HepG2 (cell line): ENCODE results near the gene NEU1. TPM values are rescaled to one million over a fixed set of nuclear protein-coding genes. Genes with fewer than 3 reads are reported as not detected.

Experiments used
- ETV5 ChIP-seq: IDR thresholded peaks from 2 replicates; pipeline ENCODE4 v1.6.1; 2018; ENCODE audit warnings: missing biosample characterization, missing genetic modification reagents, inconsistent platforms, borderline replicate concordance
- FOXK1 ChIP-seq: sonication (generic); formaldehyde crosslinking; IDR thresholded peaks from 2 replicates; pipeline ENCODE4 v1.4.0; 2020; ENCODE audit warnings: low read depth, missing genetic modification reagents, borderline replicate concordance
- HDAC1 ChIP-seq: sonication (generic); formaldehyde crosslinking; IDR thresholded peaks from 2 replicates; pipeline ENCODE4 v1.5.1; 2020; ENCODE audit warnings: mild to moderate bottlenecking, missing genetic modification reagents
- HMG20A ChIP-seq: IDR thresholded peaks from 2 replicates; pipeline ENCODE4 v1.6.1; 2016; ENCODE audit warnings: borderline replicate concordance
- HMG20B ChIP-seq: conservative IDR thresholded peaks from 2 replicates; pipeline ENCODE4 v1.6.1; 2016; ENCODE audit warnings: missing genetic modification reagents, missing compliant biosample characterization
- KLF15 ChIP-seq: sonication (generic); formaldehyde crosslinking; IDR thresholded peaks from 2 replicates; pipeline ENCODE4 v1.8.1; 2023; ENCODE audit warnings: borderline replicate concordance, mild to moderate bottlenecking, inconsistent platforms, missing genetic modification reagents, mixed read lengths
- MXI1 ChIP-seq: IDR thresholded peaks from 3 replicates; pipeline ENCODE4 v1.6.1; 2012; ENCODE audit warnings: low read depth, low read length, inconsistent platforms, borderline replicate concordance
- ONECUT2 ChIP-seq: sonication (generic); formaldehyde crosslinking; IDR thresholded peaks from 2 replicates; pipeline ENCODE4 v1.4.0; 2020; ENCODE audit warnings: missing genetic modification reagents
- POLR2G ChIP-seq: fragments of 200-400 bp; formaldehyde crosslinking; IDR thresholded peaks from 2 replicates; pipeline ENCODE4 v1.6.1; 2018; ENCODE audit warnings: mild to moderate bottlenecking, low read depth, low read length, moderate library complexity
- PRDM4 ChIP-seq: sonication (generic); formaldehyde crosslinking; IDR thresholded peaks from 2 replicates; pipeline ENCODE4 v1.9.0; 2021; ENCODE audit warnings: missing genetic modification reagents, borderline replicate concordance
- RCOR2 ChIP-seq: IDR thresholded peaks from 2 replicates; pipeline ENCODE4 v1.6.1; 2016; ENCODE audit warnings: missing biosample characterization, missing genetic modification reagents
- SALL2 ChIP-seq: sonication (generic); formaldehyde crosslinking; IDR thresholded peaks from 2 replicates; pipeline ENCODE4 v1.8.1; 2023; ENCODE audit warnings: mild to moderate bottlenecking, missing genetic modification reagents, inconsistent platforms
- SAP130 ChIP-seq: IDR thresholded peaks from 2 replicates; pipeline ENCODE4 v1.6.1; 2016; ENCODE audit warnings: low read depth
- SP4 ChIP-seq: sonication (generic); formaldehyde crosslinking; IDR thresholded peaks from 2 replicates; pipeline ENCODE4 v1.8.1; 2023; ENCODE audit warnings: mild to moderate bottlenecking, missing genetic modification reagents
- SRF ChIP-seq: IDR thresholded peaks from 2 replicates; pipeline ENCODE4 v1.6.1; 2011; ENCODE audit warnings: mild to moderate bottlenecking, low read depth, low read length, moderate library complexity
- TBX3 ChIP-seq: fragments of 450-650 bp; IDR thresholded peaks from 2 replicates; pipeline ENCODE4 v1.6.1; 2017; ENCODE audit warnings: antibody characterized with exemption, mild to moderate bottlenecking, inconsistent platforms, borderline replicate concordance
- TEAD3 ChIP-seq: optimal IDR thresholded peaks from 2 replicates; pipeline ENCODE3; 2016; ENCODE audit warnings: borderline replicate concordance
- TGIF2 ChIP-seq: IDR thresholded peaks from 2 replicates; pipeline ENCODE4 v1.6.1; 2016; ENCODE audit warnings: control low read depth, missing compliant biosample characterization
- YEATS4 ChIP-seq: sonication (generic); formaldehyde crosslinking; IDR thresholded peaks from 2 replicates; pipeline ENCODE4 v1.4.0; 2020; ENCODE audit warnings: missing genetic modification reagents, borderline replicate concordance
- ZBTB3 ChIP-seq: sonication (generic); formaldehyde crosslinking; IDR thresholded peaks from 2 replicates; pipeline ENCODE4 v1.4.0; 2020; ENCODE audit warnings: low read depth, mild to moderate bottlenecking, moderate library complexity, missing genetic modification reagents, borderline replicate concordance
- ZBTB4 ChIP-seq: sonication (generic); formaldehyde crosslinking; IDR thresholded peaks from 2 replicates; pipeline ENCODE4 v1.4.0; 2020; ENCODE audit warnings: missing genetic modification reagents, mild to moderate bottlenecking, borderline replicate concordance
- ZNF441 ChIP-seq: sonication (generic); formaldehyde crosslinking; IDR thresholded peaks from 2 replicates; pipeline ENCODE4 v1.7.0; 2021; ENCODE audit warnings: missing genetic modification reagents, borderline replicate concordance
- polyA plus RNA-seq, 8 experiments: library from polyadenylated mRNA; depleted of rRNA in 3 of 8; stranded (reverse) in 7 of 8; unstranded in 1 of 8; fragments of >200 nt; fragmentation: Illumina TruSeq in 4 of 8; extraction: Trizol in 4 of 8; gene quantifications; 2 replicates each; pipeline versions ENCODE4 v1.2.1 to v1.2.3, GENCODE V29; 2011 to 2016; ENCODE audit warnings: low read depth in 4 of 8, missing spikeins in 1 of 8, mixed read lengths in 1 of 8; ENCODE audit not compliant: insufficient read depth in 1 of 8
- total RNA-seq, 5 experiments: library from RNA; depleted of rRNA; stranded (reverse); fragments of >200 nt; fragmentation: Illumina TruSeq; extraction: Trizol; gene quantifications; 2 replicates each; pipeline ENCODE4 v1.2.3, GENCODE V29; 2016; ENCODE audit warnings: low read depth in 1 of 5
- TF ChIP-seq, protein P1 (sequence below): IDR thresholded peaks from 2 replicates; pipeline ENCODE4 v1.6.1; 2016; ENCODE audit warnings: missing compliant biosample characterization, missing genetic modification reagents, borderline replicate concordance
- TF ChIP-seq, protein P2 (sequence below): IDR thresholded peaks from 2 replicates; pipeline ENCODE4 v1.6.1; 2016; ENCODE audit warnings: mild to moderate bottlenecking

The NEU1 gene
- total and polyA plus RNA-seq, 2 of the 13 experiments (the other 11 are each of a cell fraction or from before 2014, with no cell fraction given): 215 to 297 TPM

- TF ChIP-seq, protein P1, sequence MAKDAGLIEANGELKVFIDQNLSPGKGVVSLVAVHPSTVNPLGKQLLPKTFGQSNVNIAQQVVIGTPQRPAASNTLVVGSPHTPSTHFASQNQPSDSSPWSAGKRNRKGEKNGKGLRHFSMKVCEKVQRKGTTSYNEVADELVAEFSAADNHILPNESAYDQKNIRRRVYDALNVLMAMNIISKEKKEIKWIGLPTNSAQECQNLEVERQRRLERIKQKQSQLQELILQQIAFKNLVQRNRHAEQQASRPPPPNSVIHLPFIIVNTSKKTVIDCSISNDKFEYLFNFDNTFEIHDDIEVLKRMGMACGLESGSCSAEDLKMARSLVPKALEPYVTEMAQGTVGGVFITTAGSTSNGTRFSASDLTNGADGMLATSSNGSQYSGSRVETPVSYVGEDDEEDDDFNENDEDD (CRISPR knock-in tag): peak; percentile 18; the same call in 1 of the 2 replicates
- no peak for TF ChIP-seq HMG20A
- peak; percentile 64 for TF ChIP-seq SAP130 (CRISPR knock-in tag)
- TF ChIP-seq ZBTB4: no peak
- no peak for TF ChIP-seq SALL2 (CRISPR knock-in tag)
- TF ChIP-seq TEAD3 (CRISPR knock-in tag): peak; percentile 74
- no peak for TF ChIP-seq HMG20B (CRISPR knock-in tag)
- peak; percentile 43; the same call in 1 of the 2 replicates for TF ChIP-seq HDAC1 (CRISPR knock-in tag)
- 0 out of 2 replicates have a peak, but pooled peaks have one; percentile 11 for TF ChIP-seq SP4 (CRISPR knock-in tag)
- TF ChIP-seq RCOR2 (CRISPR knock-in tag): no peak
- TF ChIP-seq KLF15 (CRISPR knock-in tag): 0 out of 2 replicates have a peak, but pooled peaks have one; percentile 22
- TF ChIP-seq, protein P2, sequence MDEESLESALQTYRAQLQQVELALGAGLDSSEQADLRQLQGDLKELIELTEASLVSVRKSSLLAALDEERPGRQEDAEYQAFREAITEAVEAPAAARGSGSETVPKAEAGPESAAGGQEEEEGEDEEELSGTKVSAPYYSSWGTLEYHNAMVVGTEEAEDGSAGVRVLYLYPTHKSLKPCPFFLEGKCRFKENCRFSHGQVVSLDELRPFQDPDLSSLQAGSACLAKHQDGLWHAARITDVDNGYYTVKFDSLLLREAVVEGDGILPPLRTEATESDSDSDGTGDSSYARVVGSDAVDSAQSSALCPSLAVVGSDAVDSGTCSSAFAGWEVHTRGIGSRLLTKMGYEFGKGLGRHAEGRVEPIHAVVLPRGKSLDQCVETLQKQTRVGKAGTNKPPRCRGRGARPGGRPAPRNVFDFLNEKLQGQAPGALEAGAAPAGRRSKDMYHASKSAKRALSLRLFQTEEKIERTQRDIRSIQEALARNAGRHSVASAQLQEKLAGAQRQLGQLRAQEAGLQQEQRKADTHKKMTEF (CRISPR knock-in tag): 0 out of 2 replicates have a peak, but pooled peaks have one; percentile 8
- peak; percentile 10; the same call in 1 of the 2 replicates for TF ChIP-seq ETV5
- no peak; the same call in 2 of the 3 replicates for TF ChIP-seq MXI1
- no peak for TF ChIP-seq ZBTB3 (CRISPR knock-in tag)
- no peak for TF ChIP-seq PRDM4 (CRISPR knock-in tag)
- TF ChIP-seq POLR2G: 0 out of 2 replicates have a peak, but pooled peaks have one; percentile 3
- no peak for TF ChIP-seq FOXK1
- TF ChIP-seq SRF: peak; percentile 56; the same call in 1 of the 2 replicates
- TF ChIP-seq ONECUT2 (CRISPR knock-in tag): peak; percentile 35
- TF ChIP-seq ZNF441 (CRISPR knock-in tag): no peak
- peak; percentile 40 for TF ChIP-seq YEATS4
- no peak for TF ChIP-seq TGIF2
- TF ChIP-seq TBX3: no peak
Observed at GRCh38 chr6:31814677-31815024, 48.0 kb downstream of the NEU1 start (continued).
